SK-N-SH treated with all-trans-retinoic acid at 6 μM for 48 hours (cell line): Measurements from ENCODE around the gene MAPRE2.

Experiments
- BACH2 ChIP-seq: fragments of 250-450 bp; sonication (Bioruptor Pico); IDR thresholded peaks from 2 replicates; pipeline ENCODE4 v1.9.0; 2021; ENCODE audit warnings: mild to moderate bottlenecking, borderline replicate concordance
- ESRRG ChIP-seq: fragments of 250-450 bp; sonication (Bioruptor Pico); IDR thresholded peaks from 2 replicates; pipeline ENCODE4 v1.6.1; 2021; ENCODE audit warnings: mild to moderate bottlenecking
- RARB ChIP-seq: fragments of 250-450 bp; sonication (Bioruptor Pico); IDR thresholded peaks from 2 replicates; pipeline ENCODE4 v1.8.0; 2021; ENCODE audit warnings: mild to moderate bottlenecking, moderate library complexity
- SNAI2 ChIP-seq: fragments of 250-450 bp; sonication (Bioruptor Pico); IDR thresholded peaks from 2 replicates; pipeline ENCODE4 v1.5.0; 2020; ENCODE audit warnings: mild to moderate bottlenecking, moderate library complexity
- TCF4 ChIP-seq: fragments of 250-450 bp; sonication (Bioruptor Pico); IDR thresholded peaks from 2 replicates; pipeline ENCODE4 v1.8.0; 2021; ENCODE audit warnings: mild to moderate bottlenecking, moderate library complexity, borderline replicate concordance
- ZC3H10 ChIP-seq: fragments of 250-450 bp; sonication (Bioruptor Pico); IDR thresholded peaks from 2 replicates; pipeline ENCODE4 v1.5.1; 2021; ENCODE audit warnings: mild to moderate bottlenecking, moderate library complexity
- ZFP3 ChIP-seq: fragments of 250-450 bp; sonication (Bioruptor Pico); IDR thresholded peaks from 2 replicates; pipeline ENCODE4 v1.5.0; 2020; ENCODE audit warnings: mild to moderate bottlenecking, moderate library complexity
- ZNF565 ChIP-seq: fragments of 450-650 bp; formaldehyde crosslinking; conservative IDR thresholded peaks from 2 replicates; pipeline ENCODE4 v1.5.0; 2020; ENCODE audit warnings: low read depth, mild to moderate bottlenecking, moderate library complexity
- TF ChIP-seq, protein P1 (sequence below): fragments of 250-450 bp; sonication (Bioruptor Pico); IDR thresholded peaks from 2 replicates; pipeline ENCODE4 v1.5.1; 2020; ENCODE audit warnings: low read depth, mild to moderate bottlenecking, moderate library complexity

DNA sequence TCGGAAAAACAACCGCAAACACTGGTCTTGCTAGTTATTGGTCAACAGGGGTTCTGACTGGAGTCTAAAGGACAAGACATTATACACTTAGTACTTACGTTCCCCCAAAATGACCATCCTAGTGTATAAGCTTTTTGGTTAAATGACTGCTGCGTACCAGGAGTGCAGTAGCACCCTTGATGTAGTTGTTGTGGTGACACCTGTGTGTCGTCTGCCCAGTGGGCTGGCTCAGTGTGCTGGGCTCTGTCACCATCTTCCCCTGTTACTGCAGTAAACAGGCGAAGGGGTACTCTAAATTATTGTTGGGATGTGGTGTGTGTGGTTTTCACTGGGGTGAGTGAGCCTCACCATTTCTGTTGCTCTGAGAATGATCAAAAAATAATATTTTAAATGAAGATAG, 76.2 kb downstream of the MAPRE2 start:
- TF ChIP-seq ZFP3 (CRISPR knock-in tag) (no peak), ZC3H10 (CRISPR knock-in tag) (no peak), SNAI2 (CRISPR knock-in tag) (no peak), RARB (CRISPR knock-in tag) (no peak), TCF4 (CRISPR knock-in tag) (no peak), ZNF565 (no peak), BACH2 (CRISPR knock-in tag) (no peak), ESRRG (CRISPR knock-in tag) (no peak)
- TF ChIP-seq, protein P1, sequence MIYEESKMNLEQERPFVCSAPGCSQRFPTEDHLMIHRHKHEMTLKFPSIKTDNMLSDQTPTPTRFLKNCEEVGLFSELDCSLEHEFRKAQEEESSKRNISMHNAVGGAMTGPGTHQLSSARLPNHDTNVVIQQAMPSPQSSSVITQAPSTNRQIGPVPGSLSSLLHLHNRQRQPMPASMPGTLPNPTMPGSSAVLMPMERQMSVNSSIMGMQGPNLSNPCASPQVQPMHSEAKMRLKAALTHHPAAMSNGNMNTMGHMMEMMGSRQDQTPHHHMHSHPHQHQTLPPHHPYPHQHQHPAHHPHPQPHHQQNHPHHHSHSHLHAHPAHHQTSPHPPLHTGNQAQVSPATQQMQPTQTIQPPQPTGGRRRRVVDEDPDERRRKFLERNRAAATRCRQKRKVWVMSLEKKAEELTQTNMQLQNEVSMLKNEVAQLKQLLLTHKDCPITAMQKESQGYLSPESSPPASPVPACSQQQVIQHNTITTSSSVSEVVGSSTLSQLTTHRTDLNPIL (CRISPR knock-in tag) = no peak
